Panc1 (cell line): ENCODE measurements around the gene DDB1. TPM values are rescaled to one million over a fixed set of nuclear protein-coding genes. Genes with fewer than 3 reads are reported as not detected.
A peak's percentile ranks its signal among the peaks of the same experiment; 100 is the strongest.

Experiments
- ATAC-seq: fragments of 200-7000 bp; cut with Tn5 transposase; 2 replicates; pipeline ENCODE4 v1.9.1; 2020; ENCODE audit warnings: mild to moderate bottlenecking, moderate library complexity
- BruUV-seq: library from RNA; stranded (reverse); fragments of 400-500 nt; replicated peaks from 2 replicates; lab custom pipeline; 2021; lab: Mats Ljungman, UMichigan
- CTCF ChIA-PET: fragments of 300-600 bp; sonication (Branson Sonifier 250); formaldehyde crosslinking; loops from one replicate; lab custom pipeline; 2022; ENCODE audit warnings: antibody characterized with exemption; lab: Charles Lee
- POLR2A ChIA-PET: fragments of 300-600 bp; sonication (Branson Sonifier 250); formaldehyde crosslinking; loops from one replicate; lab custom pipeline; 2022; ENCODE audit warnings: antibody characterized with exemption; lab: Charles Lee
- DNase-seq: peaks from one replicate; pipeline ENCODE4 v3.0.0-alpha.2; 2010; ENCODE audit warnings: low read depth, low spot score
- H3K27ac ChIP-seq: 2 replicates; pipeline ENCODE4 v1.5.1; 2011; ENCODE audit warnings: mild to moderate bottlenecking, low read length, inconsistent platforms
- H3K27me3 ChIP-seq: fragments of 200-500 bp; sonication (Bioruptor generic); 2 replicates; pipeline ENCODE4 v1.6.0; 2014; ENCODE audit warnings: low read length, inconsistent platforms; ENCODE audit not compliant: control insufficient read depth, insufficient read depth
- H3K36me3 ChIP-seq: fragments of 200-500 bp; sonication (Bioruptor generic); 2 replicates; pipeline ENCODE4 v1.5.1; 2014; ENCODE audit warnings: inconsistent platforms, mild to moderate bottlenecking, low read length, moderate library complexity; ENCODE audit not compliant: control insufficient read depth, insufficient read depth
- H3K4me1 ChIP-seq: 2 replicates; pipeline ENCODE4 v1.5.1; 2011; ENCODE audit warnings: inconsistent platforms, mild to moderate bottlenecking, low read length, moderate library complexity; ENCODE audit not compliant: control insufficient read depth, insufficient read depth
- H3K4me3 ChIP-seq, 2 experiments: 2 replicates each; pipeline ENCODE4 v1.5.1; 2011 to 2012; ENCODE audit warnings: low read depth in 2 of 2, low read length in 2 of 2, mild to moderate bottlenecking in 2 of 2, inconsistent platforms in 1 of 2, moderate library complexity in 1 of 2
- H3K9me3 ChIP-seq: fragments of 200-500 bp; sonication (Bioruptor generic); 2 replicates; pipeline ENCODE4 v1.5.1; 2014; ENCODE audit warnings: low read depth, mild to moderate bottlenecking, inconsistent platforms, low read length, moderate library complexity; ENCODE audit not compliant: control insufficient read depth, insufficient read depth
- CTCF ChIP-seq: fragments of 450-650 bp; IDR thresholded peaks from 2 replicates; pipeline ENCODE4 v1.5.1; 2017; ENCODE audit warnings: mild to moderate bottlenecking
- POLR2AphosphoS5 ChIP-seq: IDR thresholded peaks from 2 replicates; pipeline ENCODE4 v1.6.1; 2012; ENCODE audit warnings: mild to moderate bottlenecking, low read depth, low read length, moderate library complexity
- SIN3A ChIP-seq: IDR thresholded peaks from 2 replicates; pipeline ENCODE4 v1.6.1; 2012; ENCODE audit warnings: low read depth, mild to moderate bottlenecking, low read length, moderate library complexity, borderline replicate concordance; ENCODE audit not compliant: insufficient read depth
- TCF7L2 ChIP-seq: IDR thresholded peaks from 2 replicates; pipeline ENCODE4 v1.6.1; 2011; ENCODE audit warnings: mild to moderate bottlenecking, low read depth, low read length, inconsistent platforms
- in situ Hi-C: cut with HindIII; loops from 2 replicates; pipeline ENCODE4 v1.10.0; 2016; ENCODE audit warnings: low sequenced_read_pairs, low pct_unique_long_range_greater_than_20kb
- intact Hi-C: fragments of 100-400 bp; cut with micrococcal nuclease; formaldehyde crosslinking; loops from one replicate; pipeline ENCODE4 v1.10.0; 2022; ENCODE audit not compliant: unreplicated experiment
- total RNA-seq: library from RNA; stranded (reverse); gene quantifications from one replicate; pipeline ENCODE4 v1.2.1, GENCODE V29; 2021; ENCODE audit not compliant: unreplicated experiment
- TF ChIP-seq, protein P1 (sequence below), 2 experiments: IDR thresholded peaks; 2 replicates each; pipeline ENCODE4 v1.6.1; 2011 to 2012; ENCODE audit warnings: low read depth in 2 of 2, control low read depth in 1 of 2, low read length in 1 of 2, mild to moderate bottlenecking in 1 of 2, moderate library complexity in 1 of 2; ENCODE audit not compliant: insufficient read depth in 1 of 2

DDB1 gene
- total RNA-seq, 1 experiment from 2014 or later, result 217 TPM

GRCh38 chr11:61378713-61379313 lies 45.9 kb upstream of the DDB1 start:
- in situ Hi-C loops, result no loop called here
- DNase-seq, result no peak
- Histone ChIP-seq H3K36me3 (no peaks in the 10 kb centered on the region), H3K9me3 (no peaks in the 10 kb centered on the region), H3K27ac (no peak overlapping the region), H3K4me1 (no peaks in the 10 kb centered on the region), H3K27me3 (no peaks in the 10 kb centered on the region), H3K4me3 (no peak overlapping the region)
- ATAC-seq, result peak; percentile 46; the same call in 1 of the 2 replicates
- no TSS peak for BruUV-seq
- intact Hi-C loops, result no loop called here
- TF ChIP-seq POLR2AphosphoS5 (no peak; the same call in 1 of the 2 replicates), TCF7L2 (no peak), CTCF (no peak), SIN3A (no peak)
- TF ChIP-seq, protein P1, sequence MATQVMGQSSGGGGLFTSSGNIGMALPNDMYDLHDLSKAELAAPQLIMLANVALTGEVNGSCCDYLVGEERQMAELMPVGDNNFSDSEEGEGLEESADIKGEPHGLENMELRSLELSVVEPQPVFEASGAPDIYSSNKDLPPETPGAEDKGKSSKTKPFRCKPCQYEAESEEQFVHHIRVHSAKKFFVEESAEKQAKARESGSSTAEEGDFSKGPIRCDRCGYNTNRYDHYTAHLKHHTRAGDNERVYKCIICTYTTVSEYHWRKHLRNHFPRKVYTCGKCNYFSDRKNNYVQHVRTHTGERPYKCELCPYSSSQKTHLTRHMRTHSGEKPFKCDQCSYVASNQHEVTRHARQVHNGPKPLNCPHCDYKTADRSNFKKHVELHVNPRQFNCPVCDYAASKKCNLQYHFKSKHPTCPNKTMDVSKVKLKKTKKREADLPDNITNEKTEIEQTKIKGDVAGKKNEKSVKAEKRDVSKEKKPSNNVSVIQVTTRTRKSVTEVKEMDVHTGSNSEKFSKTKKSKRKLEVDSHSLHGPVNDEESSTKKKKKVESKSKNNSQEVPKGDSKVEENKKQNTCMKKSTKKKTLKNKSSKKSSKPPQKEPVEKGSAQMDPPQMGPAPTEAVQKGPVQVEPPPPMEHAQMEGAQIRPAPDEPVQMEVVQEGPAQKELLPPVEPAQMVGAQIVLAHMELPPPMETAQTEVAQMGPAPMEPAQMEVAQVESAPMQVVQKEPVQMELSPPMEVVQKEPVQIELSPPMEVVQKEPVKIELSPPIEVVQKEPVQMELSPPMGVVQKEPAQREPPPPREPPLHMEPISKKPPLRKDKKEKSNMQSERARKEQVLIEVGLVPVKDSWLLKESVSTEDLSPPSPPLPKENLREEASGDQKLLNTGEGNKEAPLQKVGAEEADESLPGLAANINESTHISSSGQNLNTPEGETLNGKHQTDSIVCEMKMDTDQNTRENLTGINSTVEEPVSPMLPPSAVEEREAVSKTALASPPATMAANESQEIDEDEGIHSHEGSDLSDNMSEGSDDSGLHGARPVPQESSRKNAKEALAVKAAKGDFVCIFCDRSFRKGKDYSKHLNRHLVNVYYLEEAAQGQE (IDR thresholded peaks at IDR 0.05; ENCODE audit: insufficient read depth in 1 of 2, low read depth in 2 of 2, low read length in 1 of 2), result no peak
- POLR2A ChIA-PET, result no interaction called here
- CTCF ChIA-PET, result interaction anchor here (0.7 kb wide), 1 partner anchor 75 kb away, joined by 4 read pairs; no protein-coding TSS in a partner anchor

DNA sequence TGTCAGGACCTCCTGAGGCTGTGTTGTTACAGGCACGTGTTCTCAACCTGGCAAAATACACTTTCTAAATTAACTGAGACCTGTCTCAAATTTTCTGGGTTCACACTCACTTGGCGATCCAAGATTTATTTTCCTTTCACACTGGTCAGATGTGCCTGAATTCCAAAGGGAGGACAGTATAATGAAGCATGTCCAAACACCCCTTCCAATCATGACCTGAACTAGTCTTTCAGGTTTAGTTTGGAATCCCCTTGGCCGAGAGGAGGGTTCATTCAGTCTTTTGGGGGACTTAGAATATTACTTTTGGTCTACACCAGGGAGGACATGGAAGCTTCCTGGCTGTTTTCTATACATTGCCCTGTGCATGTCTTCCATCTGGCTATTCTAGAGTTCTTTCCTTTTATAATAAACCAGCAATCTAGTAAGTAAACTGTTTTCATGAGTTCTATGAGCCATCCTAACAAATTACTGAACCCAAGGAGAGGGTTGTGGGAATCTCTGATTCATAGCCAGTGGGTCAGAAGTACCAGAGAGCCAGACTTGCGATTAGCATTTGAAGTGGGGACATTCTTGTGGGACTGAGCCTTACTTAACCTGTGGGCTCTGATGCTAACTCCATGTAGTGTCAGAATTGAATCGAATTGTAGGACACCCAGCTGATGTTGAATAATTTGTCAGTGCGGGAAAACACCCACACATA lies 44.7 kb upstream of the DDB1 start:
- CTCF ChIA-PET, result no interaction called here
- in situ Hi-C loops, result no loop called here
- POLR2A ChIA-PET, result no interaction called here
- no peak for DNase-seq
- ATAC-seq, result no peak
- no TSS peak for BruUV-seq
- peaks cover 6% of the 10 kb centered on the region; the same call in 1 of the 2 replicates for H3K9me3 ChIP-seq
- no peaks in the 10 kb centered on the region for H3K4me1 ChIP-seq
- H3K27me3 ChIP-seq, result no peaks in the 10 kb centered on the region
- TF ChIP-seq, protein P1 (IDR thresholded peaks at IDR 0.05; ENCODE audit: insufficient read depth in 1 of 2, low read depth in 2 of 2, low read length in 1 of 2), result no peak
- TF ChIP-seq TCF7L2 (no peak), SIN3A (no peak), POLR2AphosphoS5 (no peak), CTCF (no peak)
- H3K36me3 ChIP-seq, result no peaks in the 10 kb centered on the region; the same call in 1 of the 2 replicates
- intact Hi-C loops, result no loop called here
- no peak overlapping the region for H3K27ac ChIP-seq
- no peak overlapping the region for H3K4me3 ChIP-seq
